ENCODE results near the gene BARX1. TPM values are rescaled to one million over a fixed set of nuclear protein-coding genes. Genes with fewer than 3 reads are reported as not detected.
"Not testable (repeated sequence)": the region's sequence is repeated elsewhere in the genome, so short reads cannot be mapped to it uniquely, and the experiment has no call there.

Gene BARX1
- total RNA-seq, 2 donors from 2014 or later, result 9.1 TPM; not detected in 1

DNA sequence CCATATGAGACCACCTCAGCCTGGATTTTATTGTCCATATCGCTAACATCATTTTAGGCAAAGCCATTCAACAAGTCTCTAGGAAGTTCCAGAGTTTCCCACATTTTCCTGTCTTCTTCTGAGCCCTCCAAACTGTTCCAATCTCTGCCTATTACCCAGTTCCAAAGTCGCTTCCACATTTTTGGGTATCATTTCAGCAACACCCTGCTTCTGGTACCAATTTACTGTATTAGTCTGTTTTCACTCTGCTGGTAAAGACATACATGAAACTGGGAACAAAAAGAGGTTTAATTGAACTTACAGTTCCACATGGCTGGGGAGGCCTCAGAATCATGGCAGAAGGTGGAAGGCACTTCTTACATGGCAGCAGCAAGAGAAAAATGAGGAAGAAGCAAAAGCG is 17.5 kb upstream of the BARX1 start:
- not testable (repeated sequence) for DNase-seq (ENCODE audit: low spot score in 2 of 2); H3K27ac Mint-ChIP-seq; ATAC-seq; H3K9me3 Mint-ChIP-seq
- H3K36me3 Mint-ChIP-seq, result peaks cover 12 to 14% of the 10 kb centered on the region in 2 donors

DNA sequence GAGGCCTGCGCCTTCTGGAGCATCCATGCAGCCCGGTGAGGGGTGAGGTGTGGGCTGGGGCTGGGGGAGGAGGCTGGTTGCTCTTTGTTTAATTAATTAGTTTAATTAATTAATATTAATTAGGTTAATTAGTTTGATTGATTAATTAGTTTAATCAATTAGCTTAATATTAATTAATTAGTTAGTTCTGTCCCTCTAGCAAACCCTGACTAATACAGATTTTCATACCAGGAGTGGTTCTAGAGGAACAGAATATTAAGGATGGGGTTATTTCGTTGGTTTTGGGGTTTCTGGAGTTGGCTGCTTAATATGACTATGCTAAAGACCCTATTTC is 14.1 kb upstream of the BARX1 start:
- Mint-ChIP-seq H3K9me3 (peaks cover 5 to 6% of the 10 kb centered on the region in 2 donors), H3K27ac (no peak overlapping the region), H3K36me3 (peaks cover 12 to 14% of the 10 kb centered on the region in 2 donors)
- DNase-seq (ENCODE audit: low spot score in 2 of 2) (no peak), ATAC-seq (no peak)

DNA sequence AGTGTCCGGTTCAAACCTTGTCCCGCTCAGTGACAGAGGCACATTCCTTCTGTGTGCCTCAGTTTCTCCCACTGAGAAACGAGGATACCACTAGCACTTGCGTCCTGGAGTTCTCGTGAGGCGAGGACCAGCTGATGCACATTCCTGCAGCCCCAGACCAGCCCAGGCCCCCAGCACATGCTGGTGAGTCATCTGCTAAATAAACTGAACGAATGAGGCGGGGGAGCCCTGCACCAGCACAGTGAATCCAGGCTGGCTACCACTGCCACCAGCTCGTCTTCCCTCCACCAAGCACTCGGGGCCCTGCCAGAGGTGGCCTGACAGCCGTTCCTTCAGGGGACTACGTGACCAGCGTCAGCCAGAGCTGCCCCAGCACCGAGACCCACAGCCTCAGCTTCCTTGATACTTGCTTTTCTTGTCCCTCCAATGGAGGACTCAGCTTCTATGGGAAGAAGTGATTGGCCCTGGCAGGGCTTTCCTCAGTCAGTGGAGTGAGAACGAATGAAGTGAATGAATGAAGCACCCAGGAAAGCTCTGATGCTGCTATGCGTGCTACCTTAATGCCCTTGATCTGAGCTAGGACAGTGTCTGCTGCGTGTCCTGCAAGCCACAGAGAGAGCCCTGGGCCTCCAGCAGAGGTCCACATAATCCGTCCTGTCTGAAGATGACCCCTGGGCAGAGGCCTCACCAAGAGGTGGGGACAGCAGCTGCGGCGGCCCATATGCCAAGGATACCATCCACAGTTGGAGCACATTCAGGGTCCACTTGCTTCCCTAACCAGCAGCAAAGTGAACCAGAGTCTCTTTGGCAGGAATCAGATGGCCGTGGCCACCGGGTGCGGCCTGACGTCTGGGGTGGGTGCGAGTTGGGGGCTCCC is 13.5 kb upstream of the BARX1 start:
- H3K36me3 Mint-ChIP-seq, result peaks cover 12 to 14% of the 10 kb centered on the region in 2 donors
- peaks cover 5 to 6% of the 10 kb centered on the region in 2 donors for H3K9me3 Mint-ChIP-seq
- no peak overlapping the region for H3K27ac Mint-ChIP-seq
- DNase-seq (ENCODE audit: low spot score in 2 of 2) (no peak), ATAC-seq (no peak)

DNA sequence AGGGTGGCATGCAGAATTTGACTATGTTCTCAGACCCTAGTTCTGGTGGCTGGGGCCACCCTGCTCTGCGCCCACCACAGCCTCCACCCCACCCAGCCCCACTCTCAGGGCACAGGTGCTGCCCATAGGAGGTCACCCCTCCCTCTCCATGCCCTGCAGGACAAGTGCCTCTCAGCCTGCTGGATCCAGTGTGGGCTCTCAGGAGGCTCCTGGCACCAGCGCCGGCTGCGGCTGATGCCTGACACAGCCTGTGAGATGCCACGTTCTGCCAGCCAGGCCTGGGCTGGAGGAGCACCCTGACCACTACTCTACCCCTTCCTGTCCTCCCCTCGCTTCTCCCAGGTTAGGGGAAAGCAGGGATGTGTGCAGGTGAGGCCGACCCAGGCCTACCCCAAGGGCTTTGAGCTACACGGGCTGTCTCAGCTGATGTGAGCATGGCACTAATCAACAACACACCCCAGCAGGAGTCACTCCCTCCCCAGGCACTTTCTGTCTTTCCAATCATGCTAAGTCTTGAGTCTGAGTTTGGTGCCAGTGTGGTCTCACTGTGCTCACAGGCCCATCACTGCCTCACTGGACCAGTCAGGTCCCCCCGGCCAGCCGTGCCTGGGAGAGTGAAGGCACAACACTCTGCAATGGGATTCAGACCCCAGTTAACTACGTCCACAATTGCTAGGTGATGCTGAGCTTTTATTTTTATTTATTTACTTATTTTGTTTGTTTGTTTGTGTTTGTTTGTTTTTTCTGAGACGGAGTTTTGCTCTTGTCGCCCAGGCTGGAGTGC is 12.1 kb upstream of the BARX1 start:
- Mint-ChIP-seq H3K36me3 (peaks cover under 1 to 2% of the 10 kb centered on the region in 2 donors), H3K27ac (no peak overlapping the region), H3K9me3 (peaks cover 0 to under 1% of the 10 kb centered on the region in 2 donors)
- no peak for ATAC-seq
- no peak for DNase-seq (ENCODE audit: low spot score in 2 of 2)

DNA sequence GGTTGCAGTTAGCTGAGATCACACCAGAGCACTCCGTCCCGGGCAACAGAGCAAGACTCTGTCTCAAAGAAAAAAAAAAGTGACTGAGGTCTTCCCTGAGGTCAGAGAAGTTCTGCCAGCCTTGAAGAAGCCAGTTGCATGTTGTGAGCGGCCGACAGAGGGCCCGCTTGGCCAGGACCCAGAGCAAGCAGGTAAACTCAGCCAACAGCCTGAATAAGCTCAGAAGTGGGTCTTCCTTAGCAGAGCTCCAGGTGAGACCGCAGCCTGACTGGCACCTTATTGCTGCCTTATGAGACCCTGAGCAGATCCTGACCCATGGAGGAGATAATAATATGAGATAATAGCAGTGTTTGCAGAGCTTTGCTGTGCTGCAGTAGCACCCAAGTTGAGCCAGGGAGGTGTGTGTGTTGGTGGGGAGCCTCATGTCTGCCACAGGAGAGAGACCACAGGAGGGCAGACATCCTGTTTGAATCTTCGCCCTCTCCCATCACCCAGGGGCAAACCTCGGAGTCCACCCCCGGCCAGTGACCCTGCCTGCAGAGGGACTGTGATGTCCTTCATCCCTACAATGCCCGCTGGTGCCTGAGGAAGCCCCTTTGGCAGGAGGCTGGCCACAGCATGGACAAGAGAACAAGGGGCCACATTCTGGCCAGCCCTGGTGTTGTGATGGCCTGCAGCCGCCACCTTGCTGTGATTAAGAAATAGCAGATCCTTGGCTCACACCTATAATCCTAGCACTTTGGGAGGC is 10.8 kb upstream of the BARX1 start:
- ATAC-seq (no peak), DNase-seq (ENCODE audit: low spot score in 2 of 2) (no peak)
- H3K36me3 Mint-ChIP-seq, result peaks cover 0 to 4% of the 10 kb centered on the region in 2 donors
- no peaks in the 10 kb centered on the region for H3K9me3 Mint-ChIP-seq
- H3K27ac Mint-ChIP-seq, result no peak overlapping the region

DNA sequence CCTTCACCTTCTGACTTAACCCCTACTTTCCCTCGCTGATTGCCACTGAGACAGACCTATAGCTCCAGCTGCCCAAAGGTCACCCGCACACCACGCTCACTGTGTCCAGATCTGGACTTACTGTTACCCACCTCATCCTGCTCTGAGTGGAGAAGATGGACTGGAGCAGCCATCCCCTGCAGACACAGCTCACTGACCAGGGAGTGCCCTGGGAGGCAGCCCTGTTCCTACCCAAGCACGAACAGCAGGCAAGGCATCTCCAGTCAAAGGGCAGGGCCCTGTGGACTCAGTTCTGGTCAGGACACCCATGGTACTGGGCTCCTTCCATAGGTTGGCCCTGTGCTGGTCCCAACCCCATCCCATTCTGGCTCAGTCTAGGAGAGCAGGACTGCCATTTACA is 9.5 kb upstream of the BARX1 start:
- DNase-seq (ENCODE audit: low spot score in 2 of 2) (no peak), ATAC-seq (no peak)
- peaks cover 0 to 5% of the 10 kb centered on the region in 2 donors for H3K36me3 Mint-ChIP-seq

DNA sequence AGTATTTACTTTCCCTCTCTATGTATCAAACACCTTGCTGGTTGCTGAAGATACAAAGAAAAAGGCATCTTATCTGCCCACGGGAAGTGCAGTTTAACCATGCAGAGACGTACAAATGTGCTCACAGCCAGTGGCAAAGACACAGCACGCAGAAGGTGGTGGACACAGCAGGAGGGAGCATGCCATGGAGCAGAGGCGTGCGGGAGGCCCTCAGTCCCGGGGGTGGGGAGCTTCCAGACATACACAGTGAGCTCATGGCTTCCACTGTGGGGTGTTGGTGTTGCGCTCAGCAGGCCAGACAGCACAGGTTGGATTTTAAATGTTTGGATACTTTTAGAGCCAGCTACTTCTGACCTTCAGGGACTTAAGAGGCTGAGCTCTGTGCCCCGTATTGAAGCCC is 8.8 kb upstream of the BARX1 start:
- ATAC-seq, result no peak
- H3K27ac Mint-ChIP-seq, result no peak overlapping the region
- H3K9me3 Mint-ChIP-seq, result no peaks in the 10 kb centered on the region
- H3K36me3 Mint-ChIP-seq, result peaks cover 0 to 5% of the 10 kb centered on the region in 2 donors
- no peak for DNase-seq (ENCODE audit: low spot score in 2 of 2)

More for the DNA sequence above, 9.5 kb upstream of the BARX1 start:
- Mint-ChIP-seq H3K27ac (no peak overlapping the region), H3K9me3 (no peaks in the 10 kb centered on the region)

DNA sequence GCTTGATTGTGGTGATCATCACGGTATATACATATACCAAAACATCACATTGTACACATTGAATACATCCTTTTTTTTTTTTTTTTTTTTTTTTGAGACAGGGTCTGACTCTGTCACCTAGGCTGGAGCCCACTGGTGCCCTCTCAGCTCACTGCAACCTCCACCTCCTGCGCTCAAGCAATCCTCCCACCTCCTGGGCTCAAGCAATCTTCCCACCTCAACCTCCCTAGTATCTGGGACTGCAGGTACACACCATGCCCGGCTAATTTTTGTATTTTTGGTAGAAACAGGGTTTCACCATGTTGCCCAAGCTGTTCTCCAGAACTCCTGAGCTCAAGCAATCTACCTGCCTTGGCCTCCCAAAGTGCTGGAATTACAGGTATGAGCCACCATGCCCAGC is 8.3 kb upstream of the BARX1 start:
- DNase-seq (ENCODE audit: low spot score in 2 of 2); H3K36me3 Mint-ChIP-seq; H3K27ac Mint-ChIP-seq; ATAC-seq; H3K9me3 Mint-ChIP-seq: not testable (repeated sequence)

DNA sequence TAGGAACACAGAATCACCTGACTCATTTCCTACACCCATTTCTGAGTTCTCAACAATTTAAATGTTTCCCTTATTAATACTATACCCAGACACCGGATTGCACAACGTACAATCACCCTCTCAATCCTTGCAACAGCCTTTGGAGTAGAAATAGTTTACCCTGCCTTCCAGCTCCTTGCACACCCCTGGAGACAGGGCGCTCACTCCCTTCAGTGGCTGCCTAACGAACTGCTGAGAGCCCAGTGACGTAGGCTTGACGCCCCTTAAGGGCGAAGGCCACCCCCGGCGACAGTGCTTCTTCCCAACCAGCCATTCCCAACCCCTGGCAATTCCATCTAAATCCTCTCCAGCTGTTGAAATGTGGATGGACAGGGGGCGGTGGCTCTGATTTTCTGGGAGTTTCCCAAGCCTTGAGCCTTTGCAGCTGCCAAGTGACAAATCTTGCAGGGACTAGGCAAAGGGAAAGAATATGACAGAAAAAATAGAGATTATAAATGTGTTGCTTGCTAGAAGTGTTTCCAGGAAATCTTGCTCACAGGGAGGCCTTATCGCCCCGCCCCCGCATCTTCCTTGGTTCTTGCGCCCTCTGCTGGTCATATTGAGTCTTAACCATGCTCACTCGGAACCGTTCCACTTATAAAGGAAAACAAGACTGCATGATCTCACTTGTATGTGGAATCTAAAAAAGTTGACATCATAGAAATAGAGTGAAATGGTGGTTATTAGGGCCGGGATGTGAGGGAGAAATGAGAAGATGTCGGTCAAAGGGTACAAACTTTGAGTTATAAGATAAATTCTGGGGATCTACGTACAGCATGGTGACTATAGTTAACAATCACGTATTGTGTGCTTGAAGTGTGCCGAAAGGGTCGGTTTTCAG is 7.6 kb upstream of the BARX1 start:
- peaks cover 0 to 5% of the 10 kb centered on the region in 2 donors for H3K36me3 Mint-ChIP-seq

DNA sequence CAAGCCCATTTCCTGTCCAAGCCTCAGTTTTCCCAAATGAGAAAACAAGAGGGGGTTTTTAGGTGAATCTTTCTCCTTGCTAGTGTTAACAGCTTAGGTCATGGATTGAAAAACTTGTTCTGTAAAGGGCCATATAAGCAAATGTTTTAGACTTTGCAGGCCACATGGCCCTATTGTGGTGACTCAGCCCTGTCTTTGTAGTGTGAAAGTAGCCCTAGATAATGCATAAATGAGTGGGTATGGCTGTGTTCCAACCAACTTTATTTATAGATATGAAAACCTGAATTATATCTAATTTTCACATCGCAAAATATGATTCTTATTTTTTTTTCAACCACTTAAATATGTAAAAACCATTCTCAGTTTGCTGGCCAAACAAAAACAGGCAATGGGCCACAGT is 6.9 kb upstream of the BARX1 start:
- H3K36me3 Mint-ChIP-seq, result peaks cover 0 to 5% of the 10 kb centered on the region in 2 donors
- no peak for DNase-seq (ENCODE audit: low spot score in 2 of 2)
- no peak for ATAC-seq
- peak overlapping the region in 1 of 2 donors; percentile 30 for H3K27ac Mint-ChIP-seq
- no peaks in the 10 kb centered on the region for H3K9me3 Mint-ChIP-seq

More for the DNA sequence above, 7.6 kb upstream of the BARX1 start:
- Mint-ChIP-seq H3K27ac (peak overlapping the region in 1 of 2 donors; percentile 81), H3K9me3 (no peaks in the 10 kb centered on the region)
- DNase-seq (ENCODE audit: low spot score in 2 of 2) (peak; percentile 67 to 77), ATAC-seq (peak; percentile 69 to 76)

DNA sequence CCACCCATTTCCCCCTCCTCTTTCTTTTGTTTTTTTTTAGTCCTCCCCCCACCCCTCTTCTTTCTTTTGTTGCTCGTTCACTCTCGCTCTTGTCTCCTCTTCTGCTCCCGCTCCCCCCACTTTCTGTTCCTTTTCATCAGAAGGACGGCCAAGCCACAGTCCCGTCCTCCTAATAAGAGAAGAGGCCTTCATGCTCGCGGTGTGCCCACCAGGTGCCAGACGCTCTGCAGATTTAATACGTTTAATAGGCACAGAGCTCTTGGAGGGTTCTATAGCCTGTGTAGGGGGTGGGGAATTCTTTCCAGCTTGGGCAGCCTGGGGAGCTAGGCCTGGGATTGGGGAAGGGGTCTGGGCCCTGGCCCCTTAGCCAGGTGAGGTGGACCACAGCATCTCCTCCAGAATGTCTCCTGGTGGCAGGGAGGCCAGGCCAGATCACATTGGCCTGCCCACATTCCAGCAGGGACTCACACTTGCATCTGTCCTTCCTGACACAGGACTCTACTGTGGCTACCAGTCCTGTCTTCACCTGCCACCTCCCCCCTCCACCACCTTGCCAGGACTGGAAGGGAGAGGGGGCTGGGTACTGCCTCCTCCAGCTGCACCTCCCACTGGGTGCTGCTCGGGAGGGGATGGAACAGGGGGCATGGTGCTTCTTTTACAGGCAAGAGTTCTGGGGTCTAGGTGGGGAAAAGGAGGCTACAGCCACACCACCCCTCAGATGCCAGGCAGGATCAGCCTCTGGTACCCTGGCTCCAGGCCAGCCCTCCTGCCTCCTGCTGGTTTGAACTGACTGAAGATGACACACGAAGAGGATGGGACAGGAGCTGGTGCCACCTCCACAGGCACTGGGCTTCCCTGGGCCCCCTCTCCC is 6.1 kb upstream of the BARX1 start:
- no peak for ATAC-seq
- peak in 1 of 2 donors; percentile 18 for DNase-seq (ENCODE audit: low spot score in 2 of 2)
- H3K27ac Mint-ChIP-seq, result no peak overlapping the region
- peaks cover 0 to 5% of the 10 kb centered on the region in 2 donors for H3K36me3 Mint-ChIP-seq
- no peaks in the 10 kb centered on the region for H3K9me3 Mint-ChIP-seq

DNA sequence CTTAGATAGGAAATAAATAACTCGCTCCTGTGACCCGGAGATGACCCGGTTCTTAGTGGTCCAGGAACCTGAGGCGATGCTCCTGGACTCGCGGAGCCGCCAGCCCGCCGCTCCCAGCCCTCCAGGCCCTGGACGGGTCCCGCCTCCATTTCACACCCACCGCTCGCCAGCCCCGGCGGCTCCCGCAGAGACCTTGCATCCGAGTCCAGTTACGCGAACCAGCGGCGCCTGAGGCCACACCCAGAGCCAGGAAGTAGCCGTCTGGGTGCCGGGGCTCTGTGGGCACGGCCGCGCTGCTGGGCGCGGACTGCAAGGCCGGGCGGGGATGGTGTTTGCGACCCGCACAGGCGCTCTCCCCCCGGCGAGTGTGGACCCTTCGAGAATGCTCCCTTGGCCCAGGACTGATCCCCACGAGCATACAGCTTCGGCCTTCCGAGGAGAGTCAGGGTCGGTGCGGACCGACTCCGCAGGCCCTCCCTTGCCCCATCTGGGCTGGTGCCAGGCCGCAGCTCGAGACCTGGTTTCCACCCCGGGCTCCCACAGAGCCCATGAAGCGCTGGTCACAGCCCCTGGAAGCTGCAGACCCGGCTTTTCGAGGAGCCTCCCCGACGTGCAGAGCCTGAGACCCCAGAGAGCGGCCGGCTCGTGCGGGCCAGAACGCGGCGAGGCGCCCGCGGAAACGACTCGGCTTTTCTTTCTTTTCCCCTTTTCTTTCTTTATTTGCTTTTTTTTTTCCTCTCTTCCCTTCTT is 5.2 kb upstream of the BARX1 start:
- DNase-seq (ENCODE audit: low spot score in 2 of 2), result peak in 1 of 2 donors; percentile 44
- no peaks in the 10 kb centered on the region for H3K9me3 Mint-ChIP-seq
- no peak overlapping the region for H3K27ac Mint-ChIP-seq
- peaks cover 5 to 6% of the 10 kb centered on the region in 2 donors for H3K36me3 Mint-ChIP-seq
- no peak for ATAC-seq

DNA sequence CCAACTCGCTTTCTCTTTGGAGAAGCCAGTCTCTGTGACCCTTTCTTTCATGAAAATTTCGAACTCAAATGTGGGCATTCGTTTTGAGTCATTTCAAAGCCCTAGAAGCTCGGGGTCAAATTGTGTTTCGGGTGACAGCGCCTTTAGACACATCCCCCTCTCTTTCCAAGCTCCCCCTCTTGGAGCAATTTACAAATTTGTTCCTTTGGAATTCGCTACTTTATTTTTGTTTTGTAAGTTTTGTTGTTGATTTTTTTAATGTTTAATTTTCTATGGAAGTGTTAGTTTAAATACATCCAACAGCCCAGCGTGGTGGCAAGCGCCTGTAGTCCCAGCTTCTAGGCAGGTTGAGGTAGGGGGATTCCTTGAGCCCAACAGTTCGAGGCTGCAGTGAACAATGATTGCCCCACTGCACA is 4.6 kb upstream of the BARX1 start:
- Mint-ChIP-seq H3K27ac (no peak overlapping the region), H3K9me3 (no peaks in the 10 kb centered on the region), H3K36me3 (peaks cover 5 to 7% of the 10 kb centered on the region in 2 donors)
- DNase-seq (ENCODE audit: low spot score in 2 of 2) (no peak), ATAC-seq (no peak)

DNA sequence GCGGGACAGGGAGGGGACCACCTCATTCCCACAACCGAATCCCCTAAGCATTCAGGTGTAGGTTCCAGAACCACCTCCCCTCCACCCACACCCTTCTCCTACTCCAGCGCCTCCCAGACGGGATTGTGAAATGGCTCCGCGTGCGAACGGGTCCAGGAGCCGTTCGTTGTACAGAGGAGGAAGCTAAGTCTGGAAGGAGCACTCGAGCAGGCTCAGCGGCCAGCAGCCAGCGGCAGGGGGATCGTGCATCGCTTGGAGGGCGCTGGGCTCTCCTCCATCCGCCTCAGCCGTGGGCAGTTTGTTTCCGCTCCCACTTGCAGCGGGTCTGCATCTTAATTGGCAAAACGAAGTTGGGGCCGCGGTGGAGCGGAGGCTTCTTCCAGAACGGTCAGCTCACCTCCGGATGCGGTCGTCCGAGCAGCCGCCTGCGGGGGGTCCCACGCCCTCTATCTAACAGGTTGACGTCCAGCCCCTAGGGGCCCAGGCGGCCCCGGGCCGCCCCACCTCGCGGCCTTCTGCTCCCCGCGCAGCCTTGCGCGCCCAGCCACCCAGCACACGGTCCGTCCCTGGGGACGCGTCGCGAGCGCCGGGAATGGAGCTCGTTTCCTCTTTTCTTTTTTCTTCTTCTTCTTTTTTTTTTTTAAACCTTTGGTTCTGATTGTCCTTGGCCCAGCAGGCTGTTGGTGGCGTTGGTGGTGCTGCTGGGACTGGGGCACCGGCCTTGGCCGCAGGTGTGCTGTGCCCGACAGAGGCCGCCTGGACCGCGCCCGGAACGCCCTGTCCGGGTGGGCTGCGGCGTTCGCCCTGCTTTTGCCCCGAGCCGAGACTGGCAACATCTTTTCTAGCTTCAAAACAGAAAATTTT is 3.9 kb upstream of the BARX1 start:
- Mint-ChIP-seq H3K9me3 (no peaks in the 10 kb centered on the region), H3K27ac (no peak overlapping the region), H3K36me3 (peaks cover 6 to 8% of the 10 kb centered on the region in 2 donors)
- peak in 1 of 2 donors; percentile 49 for DNase-seq (ENCODE audit: low spot score in 2 of 2)
- ATAC-seq, result no peak

Measured in activated naive CD4-positive, alpha-beta T cell treated with anti-CD3 and anti-CD28 coated beads, Interleukin-2, amount 50 U/mL, for 72 hours (primary cell).